NT2/D1 (cell line): ENCODE data around the gene SPOUT1.

Experiments
- DNase-seq: peaks from one replicate; pipeline ENCODE4 v3.0.0-alpha.2; 2011; ENCODE audit warnings: low read depth, low spot score
- H3K27me3 ChIP-seq: 2 replicates; pipeline ENCODE4 v1.6.0; 2011; ENCODE audit warnings: mild to moderate bottlenecking; ENCODE audit not compliant: insufficient read length, insufficient read depth
- H3K36me3 ChIP-seq: 2 replicates; pipeline ENCODE4 v1.6.1; 2011; ENCODE audit warnings: mild to moderate bottlenecking, low read length, mixed read lengths; ENCODE audit not compliant: insufficient read depth, insufficient read length
- H3K4me1 ChIP-seq: 2 replicates; pipeline ENCODE4 v1.5.1; 2011; ENCODE audit not compliant: insufficient read depth, insufficient read length
- H3K4me3 ChIP-seq: 2 replicates; pipeline ENCODE4 v1.5.1; 2011; ENCODE audit warnings: low read depth; ENCODE audit not compliant: insufficient read length
- H3K9ac ChIP-seq: 2 replicates; pipeline ENCODE4 v1.6.0; 2011; ENCODE audit warnings: low read depth; ENCODE audit not compliant: insufficient read length
- H3K9me3 ChIP-seq: 2 replicates; pipeline ENCODE4 v1.5.1; 2011; ENCODE audit warnings: mild to moderate bottlenecking, low read length; ENCODE audit not compliant: insufficient read depth
- SUZ12 ChIP-seq: IDR thresholded peaks from 2 replicates; pipeline ENCODE4 v1.6.1; 2011; ENCODE audit not compliant: insufficient read length, insufficient read depth; ENCODE audit errors: extremely low read depth
- YY1 ChIP-seq: IDR thresholded peaks from 2 replicates; pipeline ENCODE4 v1.6.1; 2011; ENCODE audit not compliant: insufficient read length, insufficient read depth
- ZNF274 ChIP-seq: IDR thresholded peaks from 2 replicates; pipeline ENCODE4 v1.6.1; 2011; ENCODE audit warnings: mild to moderate bottlenecking, low read depth, low read length

SPOUT1 gene

DNA sequence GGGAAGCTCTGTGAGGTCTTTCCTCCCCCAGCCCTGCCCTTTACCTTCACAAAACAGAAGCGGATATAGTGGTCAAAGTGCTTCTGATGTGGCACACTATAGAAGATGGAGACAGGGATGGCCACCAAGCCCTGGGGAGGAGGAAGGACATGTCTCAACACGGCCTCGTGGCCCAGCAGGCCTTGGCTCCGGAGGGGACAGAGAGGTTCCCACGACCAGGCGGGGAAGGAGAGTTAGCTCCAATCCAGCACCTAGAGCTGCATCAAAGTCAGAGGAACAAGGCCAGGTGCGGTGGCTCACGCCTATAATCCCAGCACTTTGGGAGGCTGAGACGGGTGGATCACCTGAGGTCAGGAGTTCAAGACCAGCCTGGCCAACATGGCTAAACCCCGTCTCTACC lies 4.1 kb upstream of the SPOUT1 start:
- no peak overlapping the region for H3K9ac ChIP-seq
- no peak overlapping the region for H3K4me3 ChIP-seq
- no peaks in the 10 kb centered on the region for H3K9me3 ChIP-seq
- DNase-seq, result no peak
- TF ChIP-seq SUZ12, result no peak
- TF ChIP-seq ZNF274, result no peak
- TF ChIP-seq YY1, result no peak
- peaks cover 63% of the 10 kb centered on the region for H3K36me3 ChIP-seq
- no peaks in the 10 kb centered on the region for H3K4me1 ChIP-seq
- H3K27me3 ChIP-seq, result no peaks in the 10 kb centered on the region

DNA sequence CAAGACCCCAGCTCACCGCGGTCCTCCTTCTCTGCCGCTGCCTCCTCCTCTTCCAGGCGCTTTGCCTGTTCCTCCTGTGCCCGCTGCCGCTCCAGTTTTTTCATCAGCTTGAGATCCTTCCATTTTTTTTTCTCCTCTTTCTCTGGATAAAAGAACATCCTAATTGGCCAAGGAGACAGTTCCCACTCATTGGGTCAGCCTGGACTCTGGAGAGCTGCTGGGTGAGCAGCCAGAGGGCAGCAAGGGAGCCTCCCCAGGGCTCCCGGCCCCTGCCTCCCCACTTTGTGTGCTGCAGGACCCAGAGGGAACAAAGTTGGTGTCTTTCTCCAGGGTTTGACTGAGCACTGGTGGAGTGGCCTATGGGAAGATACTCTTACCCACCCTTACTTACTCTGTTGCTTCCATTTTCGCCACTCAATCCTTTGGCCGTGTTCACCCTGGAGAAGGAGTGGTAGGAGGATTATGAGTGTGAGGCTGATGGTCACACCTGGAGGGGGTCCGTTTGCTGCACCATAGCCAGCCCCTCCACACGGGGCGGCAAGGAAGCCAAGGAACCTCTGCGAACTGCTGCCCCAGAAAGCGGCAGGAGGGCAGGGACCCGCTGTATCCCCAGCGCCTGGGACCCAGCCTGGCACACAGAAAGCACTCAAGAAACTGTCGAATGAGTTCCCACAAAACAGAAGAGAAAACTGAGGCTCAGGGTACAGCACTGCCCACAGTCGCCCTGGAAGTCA lies 708 bp downstream of the SPOUT1 start:
- Histone ChIP-seq H3K9ac (peak overlapping the region; percentile 98), H3K4me3 (peak overlapping the region; percentile 92), H3K4me1 (peaks cover 14% of the 10 kb centered on the region), H3K9me3 (no peaks in the 10 kb centered on the region), H3K27me3 (no peaks in the 10 kb centered on the region), H3K36me3 (peaks cover 74% of the 10 kb centered on the region)
- no peak for TF ChIP-seq SUZ12
- no peak for TF ChIP-seq ZNF274
- no peak for TF ChIP-seq YY1
- DNase-seq, result no peak

DNA sequence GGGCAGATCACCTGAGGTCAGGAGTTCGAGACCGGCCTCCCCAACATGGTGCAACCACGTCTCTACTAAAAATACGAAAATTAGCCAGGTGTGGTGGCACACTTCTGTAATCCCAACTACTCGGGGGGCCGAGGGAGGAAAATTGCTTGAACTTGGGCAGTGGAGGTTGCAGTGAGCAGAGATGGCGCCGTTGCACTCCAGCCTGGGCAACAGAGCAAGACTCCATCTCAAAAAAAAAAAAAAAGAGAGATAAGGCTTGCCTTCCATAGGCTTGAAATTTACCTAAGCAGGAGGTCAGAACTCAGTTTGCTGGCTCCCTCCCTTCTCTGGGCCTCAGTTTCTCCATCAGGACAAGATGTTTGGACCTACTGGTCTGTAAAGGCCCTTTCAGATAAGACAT lies 1.3 kb downstream of the SPOUT1 start:
- TF ChIP-seq YY1, result no peak
- TF ChIP-seq ZNF274, result no peak
- TF ChIP-seq SUZ12, result no peak
- no peaks in the 10 kb centered on the region for H3K9me3 ChIP-seq
- H3K36me3 ChIP-seq, result peaks cover 75% of the 10 kb centered on the region
- no peak for DNase-seq
- H3K4me3 ChIP-seq, result peak overlapping the region; percentile 92
- H3K27me3 ChIP-seq, result no peaks in the 10 kb centered on the region
- H3K4me1 ChIP-seq, result peaks cover 14% of the 10 kb centered on the region
- H3K9ac ChIP-seq, result peak overlapping the region; percentile 98

DNA sequence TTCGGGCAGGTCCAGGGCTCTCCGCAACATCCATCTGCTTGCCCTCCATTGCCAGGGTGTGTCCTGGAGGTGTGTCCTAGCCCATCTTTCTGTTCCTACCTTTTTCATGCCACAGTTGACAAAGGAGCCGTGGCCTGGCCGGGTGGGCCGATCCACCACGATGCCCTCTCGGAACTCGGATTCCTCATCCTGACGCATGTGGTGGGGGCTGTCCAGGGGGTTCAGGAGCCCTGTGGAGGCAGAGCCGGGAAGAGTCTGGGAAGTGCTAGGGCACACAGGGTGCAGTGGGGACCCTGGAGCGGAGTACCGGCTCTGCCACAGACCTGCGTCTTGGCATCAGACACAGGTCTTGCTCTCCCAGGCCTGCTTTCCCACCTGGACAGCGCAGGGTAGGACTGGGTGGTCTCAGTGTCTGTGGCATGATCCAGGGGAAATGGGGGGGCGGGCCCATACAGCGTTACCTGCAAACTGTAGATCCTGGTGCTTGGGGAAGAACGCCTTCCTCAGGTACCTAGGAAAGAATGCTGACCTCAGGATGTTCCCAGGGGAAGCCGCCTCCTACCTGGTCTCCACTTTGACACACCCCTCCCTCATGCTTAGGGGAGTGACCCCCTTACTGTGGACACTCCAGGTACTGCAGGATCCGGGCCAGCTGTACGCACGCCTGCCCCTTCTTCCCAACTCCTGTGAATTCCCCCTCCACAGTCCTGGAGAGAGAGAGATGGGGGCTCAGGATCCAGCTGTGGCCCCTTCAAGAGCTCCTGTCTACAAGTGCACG lies 3.5 kb downstream of the SPOUT1 start:
- no peak for DNase-seq
- Histone ChIP-seq H3K9me3 (no peaks in the 10 kb centered on the region), H3K9ac (no peak overlapping the region), H3K27me3 (no peaks in the 10 kb centered on the region), H3K4me1 (peaks cover 19% of the 10 kb centered on the region), H3K36me3 (peaks cover 80% of the 10 kb centered on the region), H3K4me3 (no peak overlapping the region)
- TF ChIP-seq ZNF274 (no peak), YY1 (no peak), SUZ12 (no peak)

DNA sequence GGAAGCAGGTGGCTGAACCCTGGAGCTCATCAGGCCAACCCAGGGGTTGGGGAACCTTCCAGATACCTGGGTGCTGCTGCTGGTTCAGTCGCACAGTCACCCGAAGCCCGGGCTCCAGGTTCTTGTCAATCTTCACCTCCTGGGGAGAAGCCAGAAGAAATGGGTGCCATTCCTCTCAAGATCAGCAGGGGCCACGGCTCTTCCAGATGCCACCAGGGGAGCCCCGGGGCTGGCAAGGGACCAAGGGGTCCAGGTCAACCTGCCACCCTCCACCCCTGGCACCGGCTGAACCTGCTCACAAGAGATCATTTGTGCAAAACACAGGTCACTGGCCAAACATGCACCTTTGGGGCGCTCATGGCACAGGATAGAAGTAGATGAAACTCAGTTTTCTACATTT lies 4.7 kb downstream of the SPOUT1 start:
- TF ChIP-seq ZNF274 (no peak), SUZ12 (no peak), YY1 (no peak)
- no peak overlapping the region for H3K9ac ChIP-seq
- H3K4me3 ChIP-seq, result no peak overlapping the region
- DNase-seq, result no peak
- no peaks in the 10 kb centered on the region for H3K27me3 ChIP-seq
- H3K9me3 ChIP-seq, result no peaks in the 10 kb centered on the region
- peaks cover 85% of the 10 kb centered on the region for H3K36me3 ChIP-seq
- H3K4me1 ChIP-seq, result peaks cover 25% of the 10 kb centered on the region

DNA sequence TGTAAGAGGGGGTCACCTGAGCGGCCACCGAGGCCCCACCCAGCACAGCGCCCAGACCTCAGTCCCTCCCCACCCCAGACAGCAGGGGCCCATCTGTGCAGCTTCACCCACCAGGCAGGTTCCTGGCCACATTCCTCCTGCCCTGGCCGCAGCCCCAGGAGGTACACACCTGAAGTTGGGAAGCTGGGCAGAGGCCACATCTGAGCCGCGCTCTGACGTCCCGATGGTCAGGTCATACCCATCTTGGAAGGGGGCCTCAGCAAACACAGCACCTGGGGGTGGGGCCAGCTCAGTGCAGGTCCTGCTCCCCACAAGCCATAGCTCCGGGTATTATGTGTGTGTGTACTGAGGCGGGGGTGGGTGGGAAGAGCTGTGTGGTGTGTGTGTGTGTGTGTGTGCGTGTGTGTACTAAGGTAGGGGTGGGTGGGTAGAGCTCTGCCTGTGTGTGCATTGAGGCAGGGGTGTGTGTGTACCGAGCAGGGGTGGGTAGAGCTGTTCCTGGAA lies 5.6 kb downstream of the SPOUT1 start:
- TF ChIP-seq SUZ12 (no peak), YY1 (no peak), ZNF274 (no peak)
- no peak for DNase-seq
- Histone ChIP-seq H3K27me3 (no peaks in the 10 kb centered on the region), H3K9me3 (no peaks in the 10 kb centered on the region), H3K9ac (no peak overlapping the region), H3K4me1 (peaks cover 32% of the 10 kb centered on the region), H3K36me3 (peaks cover 89% of the 10 kb centered on the region), H3K4me3 (peak overlapping the region; percentile 1)

DNA sequence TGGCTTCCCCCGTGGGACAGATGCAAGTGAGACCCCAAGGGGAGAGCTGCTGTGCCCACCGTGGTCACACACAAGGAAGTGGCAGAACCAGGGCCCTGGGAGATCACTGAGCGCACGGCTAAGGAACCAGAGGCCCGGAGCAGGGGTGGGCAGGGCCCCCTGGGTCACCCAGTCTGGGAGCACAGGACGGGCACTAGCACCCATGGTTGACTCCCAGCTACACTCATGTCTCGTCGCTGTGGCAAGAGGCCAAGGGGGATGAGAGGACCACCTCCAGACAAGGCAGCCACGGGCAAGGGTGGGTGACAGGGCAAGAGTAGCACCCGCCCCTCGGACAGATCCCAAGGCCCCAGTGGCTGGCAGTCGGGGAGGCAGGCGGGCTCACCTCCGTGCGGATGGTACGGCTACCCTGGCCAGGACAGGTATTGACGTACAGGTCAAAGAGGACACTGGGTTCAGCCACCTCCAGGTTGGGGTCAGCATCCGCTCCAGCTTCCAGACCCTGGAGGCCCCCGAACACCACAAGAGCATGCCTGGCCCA lies 6.2 kb downstream of the SPOUT1 start:
- H3K4me1 ChIP-seq, result peaks cover 29% of the 10 kb centered on the region
- DNase-seq, result no peak
- H3K9me3 ChIP-seq, result no peaks in the 10 kb centered on the region
- no peak overlapping the region for H3K9ac ChIP-seq
- H3K4me3 ChIP-seq, result no peak overlapping the region
- peaks cover 85% of the 10 kb centered on the region for H3K36me3 ChIP-seq
- TF ChIP-seq SUZ12 (no peak), YY1 (no peak), ZNF274 (no peak)
- no peaks in the 10 kb centered on the region for H3K27me3 ChIP-seq
